ENCODE results near the gene ATP5MG. TPM values are rescaled to one million over a fixed set of nuclear protein-coding genes. Genes with fewer than 3 reads are reported as not detected.

The ATP5MG gene
- total RNA-seq, 1 donor from 2014 or later, result 154 TPM

GRCh38 chr11:118442908-118443589 is 41.6 kb downstream of the ATP5MG start:
- DNase-seq (no peak), ATAC-seq (no peak)
- Histone ChIP-seq H3K4me1 (peaks cover 53% of the 10 kb centered on the region), H3K36me3 (no peaks in the 10 kb centered on the region), H3K4me3 (no peak overlapping the region), H3K27me3 (ENCODE audit: low read depth) (no peaks in the 10 kb centered on the region), H3K27ac (no peak overlapping the region), H3K9me3 (no peaks in the 10 kb centered on the region)
- intact Hi-C loops (cut with DNase I), result no loop called here
- TF ChIP-seq, protein P1, sequence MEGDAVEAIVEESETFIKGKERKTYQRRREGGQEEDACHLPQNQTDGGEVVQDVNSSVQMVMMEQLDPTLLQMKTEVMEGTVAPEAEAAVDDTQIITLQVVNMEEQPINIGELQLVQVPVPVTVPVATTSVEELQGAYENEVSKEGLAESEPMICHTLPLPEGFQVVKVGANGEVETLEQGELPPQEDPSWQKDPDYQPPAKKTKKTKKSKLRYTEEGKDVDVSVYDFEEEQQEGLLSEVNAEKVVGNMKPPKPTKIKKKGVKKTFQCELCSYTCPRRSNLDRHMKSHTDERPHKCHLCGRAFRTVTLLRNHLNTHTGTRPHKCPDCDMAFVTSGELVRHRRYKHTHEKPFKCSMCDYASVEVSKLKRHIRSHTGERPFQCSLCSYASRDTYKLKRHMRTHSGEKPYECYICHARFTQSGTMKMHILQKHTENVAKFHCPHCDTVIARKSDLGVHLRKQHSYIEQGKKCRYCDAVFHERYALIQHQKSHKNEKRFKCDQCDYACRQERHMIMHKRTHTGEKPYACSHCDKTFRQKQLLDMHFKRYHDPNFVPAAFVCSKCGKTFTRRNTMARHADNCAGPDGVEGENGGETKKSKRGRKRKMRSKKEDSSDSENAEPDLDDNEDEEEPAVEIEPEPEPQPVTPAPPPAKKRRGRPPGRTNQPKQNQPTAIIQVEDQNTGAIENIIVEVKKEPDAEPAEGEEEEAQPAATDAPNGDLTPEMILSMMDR (IDR thresholded peaks at IDR 0.05), result no peak

- intact Hi-C loops (cut with DNase I), result no loop called here
- Histone ChIP-seq H3K4me3 (no peak overlapping the region), H3K36me3 (no peaks in the 10 kb centered on the region), H3K9me3 (no peaks in the 10 kb centered on the region), H3K27ac (no peak overlapping the region), H3K4me1 (peaks cover 56% of the 10 kb centered on the region), H3K27me3 (ENCODE audit: low read depth) (no peaks in the 10 kb centered on the region)
- DNase-seq, result no peak
- no peak for ATAC-seq
- TF ChIP-seq, protein P1 (IDR thresholded peaks at IDR 0.05), result no peak
Measured at GRCh38 chr11:118443590-118444218, 42.3 kb downstream of the ATP5MG start.

- H3K27me3 ChIP-seq (ENCODE audit: low read depth), result no peaks in the 10 kb centered on the region
- H3K36me3 ChIP-seq, result no peaks in the 10 kb centered on the region
- TF ChIP-seq, protein P1 (IDR thresholded peaks at IDR 0.05), result no peak
- ATAC-seq, result no peak
- peaks cover 21% of the 10 kb centered on the region for H3K4me1 ChIP-seq
- DNase-seq, result no peak
- intact Hi-C loops (cut with DNase I), result no loop called here
- H3K27ac ChIP-seq, result no peak overlapping the region
- H3K9me3 ChIP-seq, result no peaks in the 10 kb centered on the region
- H3K4me3 ChIP-seq, result no peak overlapping the region
Measured at GRCh38 chr11:118447423-118447822, 46.0 kb downstream of the ATP5MG start.

- intact Hi-C loops (cut with DNase I), result no loop called here
- no peaks in the 10 kb centered on the region for H3K9me3 ChIP-seq
- H3K27me3 ChIP-seq (ENCODE audit: low read depth), result no peaks in the 10 kb centered on the region
- ATAC-seq (no peak), DNase-seq (no peak)
- H3K27ac ChIP-seq, result no peak overlapping the region
- TF ChIP-seq, protein P1 (IDR thresholded peaks at IDR 0.05), result no peak
- no peaks in the 10 kb centered on the region for H3K36me3 ChIP-seq
- peaks cover 13% of the 10 kb centered on the region for H3K4me1 ChIP-seq
- no peak overlapping the region for H3K4me3 ChIP-seq
Measured at GRCh38 chr11:118448294-118448693, 46.9 kb downstream of the ATP5MG start.

DNA sequence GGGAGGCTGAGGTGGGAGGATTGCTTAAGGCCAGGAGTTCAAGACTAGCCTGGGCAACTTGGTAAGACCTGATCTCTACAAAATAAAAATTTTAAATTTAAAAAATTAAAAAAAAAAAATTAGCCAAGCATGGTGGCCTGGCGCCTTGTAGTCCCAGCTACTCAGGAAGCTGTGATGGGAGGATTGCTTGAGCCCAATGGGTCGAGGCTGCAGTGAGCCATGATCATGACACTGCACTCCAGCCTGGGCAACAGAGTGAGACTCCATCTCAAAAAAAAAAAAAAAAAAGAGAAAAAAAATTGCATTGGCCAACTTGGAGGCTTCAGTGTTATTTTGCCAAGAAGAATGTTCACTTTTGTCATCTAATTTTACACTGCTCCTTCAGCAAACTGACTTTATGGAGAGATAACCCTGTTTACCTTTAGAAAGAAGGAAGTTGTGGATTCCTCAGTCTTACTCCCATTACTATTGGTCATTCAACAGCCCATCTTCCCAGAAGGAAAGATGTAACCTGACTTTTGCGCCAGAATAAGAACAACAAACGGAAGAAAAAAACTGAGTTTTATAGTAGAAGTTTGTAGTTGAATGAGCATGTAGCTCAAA is 48.0 kb downstream of the ATP5MG start:
- intact Hi-C loops (cut with DNase I), result no loop called here
- Histone ChIP-seq H3K36me3 (no peaks in the 10 kb centered on the region), H3K27ac (no peak overlapping the region), H3K4me1 (peaks cover 12% of the 10 kb centered on the region), H3K27me3 (ENCODE audit: low read depth) (no peaks in the 10 kb centered on the region), H3K4me3 (no peak overlapping the region), H3K9me3 (no peaks in the 10 kb centered on the region)
- no peak for ATAC-seq
- TF ChIP-seq, protein P1 (IDR thresholded peaks at IDR 0.05), result no peak
- no peak for DNase-seq

Data from lower lobe of right lung (tissue), 2 donors.